HG03439 (cell line): ENCODE data around the gene P3H4.

Experiments used
- ATAC-seq: cut with Tn5 transposase; IDR thresholded peaks from one replicate; pipeline ENCODE4 v1.9.1; 2021; ENCODE audit warnings: mild to moderate bottlenecking, moderate library complexity; ENCODE audit not compliant: unreplicated experiment

P3H4 gene

DNA sequence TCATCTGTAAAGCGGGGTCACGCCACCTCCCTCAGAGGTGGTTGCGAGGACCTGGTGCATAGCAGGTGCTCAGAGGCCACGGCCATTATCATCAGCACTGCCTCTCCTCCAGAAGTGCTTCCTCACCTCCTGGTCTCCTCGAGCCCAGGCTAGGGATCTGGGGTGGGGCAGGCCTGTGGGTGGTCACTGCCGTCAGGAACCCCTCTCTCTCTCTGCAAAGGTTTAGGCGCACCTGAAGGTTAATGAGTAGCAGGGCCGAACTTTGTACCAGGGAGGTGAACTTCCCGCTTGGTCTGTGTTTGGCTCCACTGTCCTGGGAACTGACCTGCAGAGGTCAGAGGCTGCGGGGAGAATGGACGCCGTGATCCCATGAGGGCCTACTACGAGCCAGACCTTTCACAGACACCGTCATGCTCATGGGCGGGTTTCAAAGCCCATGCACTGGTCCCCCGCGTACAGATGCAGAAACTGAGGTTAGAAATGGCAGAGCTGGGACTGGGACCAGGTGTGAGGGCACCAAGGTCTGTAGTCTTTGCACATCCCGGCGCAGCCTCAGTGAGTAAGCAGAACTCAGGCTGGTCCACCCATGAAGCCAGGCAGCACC is 39.1 kb downstream of the P3H4 start:
- ATAC-seq: no peak

DNA sequence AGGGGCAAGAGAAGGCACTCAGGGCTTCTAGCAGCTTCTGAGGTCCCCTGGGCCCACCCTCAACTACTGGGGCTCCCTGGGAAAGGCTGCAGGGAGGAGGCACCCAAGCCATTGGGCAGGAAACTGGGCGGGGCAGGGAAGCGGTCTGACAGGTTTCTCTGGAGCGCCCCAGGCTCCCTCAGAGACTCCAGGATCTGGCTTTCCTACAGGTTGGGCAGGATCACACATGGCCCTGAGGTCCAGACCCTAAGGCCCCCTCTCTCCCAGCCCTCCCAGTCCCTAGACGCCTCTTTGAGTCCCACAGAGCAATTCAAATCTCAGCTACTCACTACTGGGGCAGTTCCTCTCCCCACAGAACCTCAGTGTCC is 39.5 kb downstream of the P3H4 start:
- ATAC-seq: no peak

DNA sequence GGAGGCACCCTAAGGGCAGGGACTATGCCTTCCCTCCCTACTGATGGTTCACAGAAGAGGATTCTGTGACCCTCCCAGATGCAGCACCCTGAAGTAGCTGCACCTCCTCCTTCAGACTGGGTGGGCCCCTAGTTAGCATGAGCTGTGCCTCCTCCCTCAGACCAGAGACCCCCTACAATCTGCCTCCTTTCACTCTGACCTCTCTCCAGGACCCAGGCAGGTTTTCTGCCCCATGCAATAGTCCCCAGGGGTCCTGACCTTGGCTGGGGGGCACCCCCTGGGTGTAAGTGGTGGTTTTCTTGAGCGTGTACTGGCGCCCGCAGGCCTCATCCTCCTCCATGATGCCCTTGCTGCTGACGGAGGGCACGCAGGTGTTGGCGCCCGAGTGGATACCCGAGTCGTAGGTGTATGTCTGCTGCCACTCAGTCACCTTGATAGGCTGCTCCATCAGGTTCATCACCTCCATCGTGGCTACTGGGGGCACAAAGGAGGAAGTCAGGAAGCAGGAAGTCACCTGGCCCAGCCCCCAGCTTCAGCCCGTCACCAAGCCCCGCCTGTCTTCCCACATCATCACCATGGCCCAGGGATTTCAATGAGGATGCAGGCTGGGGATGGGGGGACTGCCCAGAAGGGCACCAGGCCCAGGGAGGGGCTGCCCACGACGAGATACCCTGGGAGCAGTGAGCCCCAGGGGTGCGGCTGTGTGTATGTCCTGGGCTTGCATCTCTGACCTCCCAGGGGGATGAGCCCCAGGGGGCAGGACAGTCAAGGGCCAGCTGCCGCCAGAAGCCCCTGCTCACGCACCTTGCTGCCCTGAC is 40.2 kb downstream of the P3H4 start:
- no peak for ATAC-seq

DNA sequence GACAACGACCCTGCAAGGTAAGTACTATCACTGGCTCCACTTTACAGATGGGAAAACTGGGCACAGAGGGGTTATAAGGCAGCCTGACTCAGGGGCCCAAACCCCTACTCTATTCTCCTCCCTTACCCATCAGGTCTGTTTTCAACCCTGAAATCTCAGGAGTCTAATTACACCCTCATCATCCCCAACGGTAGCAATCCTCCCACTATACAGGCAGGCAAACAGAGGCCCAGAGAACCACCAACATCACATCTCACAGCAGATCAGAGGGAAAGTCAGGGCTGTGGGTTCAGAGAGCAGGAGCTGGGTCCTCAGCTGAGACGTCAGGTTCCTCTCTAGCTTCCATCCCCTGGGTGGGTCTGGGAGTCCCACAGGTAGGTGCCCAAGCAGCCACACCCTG is 41.8 kb downstream of the P3H4 start:
- no peak for ATAC-seq

DNA sequence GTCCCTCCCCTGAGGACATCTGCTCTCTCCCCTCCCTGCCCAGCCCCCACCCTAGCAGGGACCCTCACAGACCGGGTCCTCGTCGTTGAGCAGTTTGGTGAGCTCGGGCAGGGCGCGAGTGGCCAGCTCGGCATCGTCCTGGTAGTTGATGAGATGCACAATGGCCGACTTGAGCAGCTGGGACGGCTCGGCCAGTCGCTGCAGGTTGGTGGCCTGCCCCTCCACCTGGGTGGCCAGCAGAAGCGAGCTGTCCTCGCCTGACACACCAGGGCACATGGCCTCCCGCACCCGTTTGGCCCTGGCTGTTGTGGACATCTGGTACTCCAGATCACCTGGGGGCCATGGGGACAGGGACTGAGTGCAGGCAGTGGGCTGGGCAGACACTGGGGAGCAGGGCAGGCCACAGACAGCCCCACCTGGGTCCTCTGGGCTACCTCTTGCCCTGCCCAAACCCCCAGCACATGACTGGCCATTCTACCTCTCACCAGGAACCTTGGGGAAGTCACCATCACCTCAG is 42.3 kb downstream of the P3H4 start:
- ATAC-seq: no peak

DNA sequence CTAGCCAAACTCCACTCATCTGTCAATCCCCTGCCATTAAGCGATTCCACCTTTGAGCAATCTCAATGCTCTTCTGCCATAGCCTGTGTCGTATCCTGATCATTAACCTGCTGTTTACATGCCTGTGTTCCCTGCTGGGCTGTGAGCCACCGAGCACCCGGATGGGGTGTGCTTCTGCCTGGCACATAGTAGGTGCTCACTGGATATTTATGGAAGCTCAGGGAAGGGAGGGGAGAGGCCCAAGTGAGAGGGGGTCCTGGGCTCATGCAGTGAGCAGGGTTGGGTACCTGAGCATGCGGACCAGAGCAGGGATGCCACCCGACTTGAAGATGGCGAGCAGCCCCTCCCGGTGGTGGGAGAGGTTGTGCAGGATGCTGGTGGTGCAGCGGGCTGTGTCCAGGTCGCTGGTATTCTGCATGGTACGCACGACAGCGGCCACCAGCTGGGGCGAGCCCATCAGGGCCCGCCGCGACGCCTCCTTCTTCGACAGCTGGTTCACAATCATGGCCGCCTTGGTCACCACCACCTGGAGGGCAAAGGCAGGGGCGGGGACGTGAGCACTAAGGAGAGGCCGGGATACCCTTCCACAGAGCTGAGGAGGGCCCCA is 43.0 kb downstream of the P3H4 start:
- no peak for ATAC-seq

DNA sequence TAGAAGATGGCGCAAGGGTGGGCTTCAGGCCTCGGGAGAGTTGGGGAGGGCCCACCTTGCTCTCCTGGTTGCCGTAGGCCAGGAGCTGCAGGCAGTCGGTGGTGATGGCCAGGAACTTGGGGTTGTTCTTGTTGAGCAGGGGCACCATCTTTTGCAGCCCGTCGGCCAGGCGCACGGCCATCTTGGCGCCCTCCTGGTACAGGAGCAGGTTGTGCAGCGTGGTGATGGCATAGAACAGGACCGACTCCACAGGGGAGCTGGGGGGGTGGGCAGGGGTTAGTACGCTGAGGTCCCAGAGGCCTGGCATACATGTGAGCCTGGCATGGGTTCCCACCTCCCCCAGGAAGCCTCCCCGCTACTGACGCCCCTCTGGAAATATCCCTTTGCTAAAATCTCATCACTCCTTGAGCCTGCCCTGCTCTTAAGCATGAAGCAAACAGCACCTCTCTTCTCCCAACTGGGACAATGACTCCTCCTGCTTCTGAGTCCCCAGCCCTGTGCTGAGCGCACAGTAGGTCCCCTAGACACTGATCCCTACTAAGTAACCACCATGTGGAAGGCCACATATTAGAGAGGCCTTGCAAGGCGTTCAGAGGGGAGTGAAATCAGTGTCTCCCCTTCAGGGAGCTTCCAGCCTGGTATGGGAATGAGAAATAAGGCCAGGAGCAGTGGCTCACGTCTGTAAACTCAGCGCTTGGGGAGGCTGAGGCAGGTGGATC is 44.3 kb downstream of the P3H4 start:
- ATAC-seq: no peak

DNA sequence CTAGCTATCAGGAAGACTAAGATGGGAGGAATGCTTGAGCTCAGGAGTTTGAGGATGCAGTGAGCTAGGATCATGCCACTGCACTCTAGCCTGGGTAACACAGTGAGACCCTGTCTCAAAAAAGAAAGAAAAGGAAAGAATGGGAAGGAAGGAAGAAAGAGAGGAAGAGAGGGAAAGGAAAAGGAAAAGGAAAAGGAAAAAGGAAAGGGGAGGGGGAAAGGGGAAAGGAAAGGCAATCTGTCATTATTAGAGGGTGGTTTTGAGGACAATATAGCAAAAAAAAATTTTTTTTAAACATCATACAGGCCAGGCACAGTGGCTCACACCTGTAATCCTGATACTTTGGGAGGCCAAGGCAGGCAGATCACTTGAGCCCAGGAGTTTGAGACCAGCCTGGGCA is 45.6 kb downstream of the P3H4 start:
- ATAC-seq: no peak

DNA sequence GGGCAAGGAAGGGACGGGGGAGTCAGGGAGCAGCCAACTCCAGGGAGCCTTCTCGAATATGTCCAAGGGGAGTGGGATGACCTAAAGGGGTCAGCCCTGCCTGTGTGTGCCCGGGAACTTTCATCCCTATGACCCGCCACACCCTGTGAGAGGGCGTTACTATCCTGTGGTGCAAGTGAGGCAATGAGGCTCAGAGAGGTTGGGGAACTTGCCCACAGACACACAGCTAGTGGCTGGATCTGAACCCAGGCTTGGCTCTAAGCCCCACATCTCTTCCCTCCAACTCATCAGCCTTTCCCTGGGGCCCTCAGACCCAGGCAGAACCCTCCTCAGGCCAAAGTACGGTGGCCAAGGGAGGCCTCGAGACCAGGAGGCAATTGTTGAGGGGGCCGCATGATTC is 48.4 kb downstream of the P3H4 start:
- no peak for ATAC-seq

DNA sequence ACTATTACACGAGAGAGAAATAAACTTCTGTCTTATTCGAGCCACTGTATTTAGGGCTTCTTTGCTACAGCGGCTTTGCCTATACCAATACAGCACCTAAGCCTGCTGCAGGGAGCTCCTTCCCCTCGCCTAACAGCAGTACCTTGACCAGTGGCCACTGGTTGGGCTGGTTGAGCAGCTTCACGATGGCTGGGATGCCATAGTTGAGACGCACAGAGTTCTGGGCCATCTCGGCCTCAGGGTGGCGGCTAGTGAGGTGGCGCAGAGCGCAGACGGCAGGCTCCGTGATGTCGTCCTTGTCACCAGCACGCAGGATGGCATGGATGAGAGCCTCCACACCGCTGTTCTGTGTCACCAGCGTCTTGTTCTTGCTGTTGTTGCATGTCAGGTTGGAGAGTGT is 48.9 kb downstream of the P3H4 start:
- no peak for ATAC-seq

DNA sequence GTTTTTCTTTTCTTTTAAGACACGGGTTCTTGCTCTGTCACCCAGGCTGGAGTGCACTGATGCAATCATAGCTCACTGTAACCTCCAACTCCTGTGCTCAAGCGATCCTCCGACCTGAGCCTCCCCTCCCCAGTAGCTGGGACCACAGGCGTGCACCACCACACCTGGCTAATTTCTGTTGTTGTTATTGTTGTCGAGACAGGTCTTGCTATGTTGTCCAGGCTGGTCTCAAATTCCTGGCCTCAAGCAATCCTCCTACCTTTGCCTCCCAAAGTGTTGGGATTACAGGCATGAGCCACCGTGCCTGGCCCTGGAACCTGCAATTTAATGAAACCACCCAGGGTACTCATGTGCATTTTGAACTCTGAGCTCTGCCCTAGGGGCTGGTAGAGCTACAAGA is 49.4 kb downstream of the P3H4 start:
- no peak for ATAC-seq

DNA sequence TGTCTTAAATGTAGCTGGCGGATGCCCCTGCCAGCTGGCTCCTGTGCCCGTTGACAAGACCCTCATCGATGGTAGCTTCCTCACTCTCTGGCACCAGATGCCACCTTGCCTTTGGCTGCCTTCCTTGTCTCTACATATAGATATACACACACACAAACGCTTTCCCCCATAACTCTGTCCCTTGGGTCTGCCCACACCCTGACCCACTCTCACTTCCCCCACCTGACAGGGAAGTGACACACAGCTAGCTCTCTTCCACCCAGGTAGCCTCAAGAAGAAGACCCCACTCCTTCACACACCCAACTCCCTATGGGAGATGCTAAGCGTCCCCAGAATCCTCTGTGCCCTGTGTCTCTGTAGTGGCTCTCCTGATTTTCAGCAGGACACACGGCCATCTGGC is 50.9 kb downstream of the P3H4 start:
- no peak for ATAC-seq

DNA sequence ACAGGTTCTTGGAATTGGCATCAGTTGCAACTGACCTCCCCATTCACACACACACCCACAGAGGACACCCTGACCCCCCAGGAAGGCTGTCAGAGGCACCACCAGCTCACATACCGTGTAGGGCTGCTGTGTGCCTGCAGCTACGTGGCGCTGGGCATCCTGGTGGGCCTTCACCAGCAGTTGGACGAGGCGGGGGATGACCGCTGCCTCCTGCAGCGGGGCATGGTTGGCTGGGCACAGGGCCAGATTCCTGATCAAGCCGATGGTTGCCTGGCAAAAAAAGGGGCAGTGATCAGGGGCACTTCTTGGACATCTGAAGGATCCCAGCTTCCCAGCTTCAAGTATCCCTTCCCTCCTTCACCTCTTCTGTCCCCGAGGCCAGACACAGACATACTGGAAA is 53.1 kb downstream of the P3H4 start:
- no peak for ATAC-seq

DNA sequence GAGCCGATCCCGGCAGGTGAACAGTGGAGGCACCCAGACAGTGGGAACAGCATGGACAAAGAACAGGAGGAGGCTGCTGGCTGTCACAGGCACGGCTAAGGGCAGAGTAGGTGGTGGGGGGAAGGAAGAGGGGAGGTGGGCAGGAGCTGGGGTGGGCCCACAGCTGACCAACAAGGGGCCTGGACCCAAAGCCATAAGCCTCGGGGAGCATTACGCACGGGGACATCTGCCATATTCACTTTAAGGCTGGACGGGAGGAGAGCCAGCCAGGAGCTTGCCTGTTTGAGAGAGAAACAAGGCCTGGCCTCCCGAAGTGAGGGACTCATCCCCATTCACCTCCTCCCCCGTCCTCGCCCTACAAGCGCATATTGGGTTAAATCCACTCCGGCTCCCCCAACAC is 57.7 kb downstream of the P3H4 start:
- no peak for ATAC-seq
